Nucleus accumbens (tissue), 56 donors: ENCODE results near the gene GPR160.
"Not testable (repeated sequence)": the region's sequence is repeated elsewhere in the genome, so short reads cannot be mapped to it uniquely, and the experiment has no call there.

Experiments
- DNase-seq, 56 donors: peaks; one replicate each; lab custom pipeline; 2025; lab: John Stamatoyannopoulos, UW

The GPR160 gene

DNA sequence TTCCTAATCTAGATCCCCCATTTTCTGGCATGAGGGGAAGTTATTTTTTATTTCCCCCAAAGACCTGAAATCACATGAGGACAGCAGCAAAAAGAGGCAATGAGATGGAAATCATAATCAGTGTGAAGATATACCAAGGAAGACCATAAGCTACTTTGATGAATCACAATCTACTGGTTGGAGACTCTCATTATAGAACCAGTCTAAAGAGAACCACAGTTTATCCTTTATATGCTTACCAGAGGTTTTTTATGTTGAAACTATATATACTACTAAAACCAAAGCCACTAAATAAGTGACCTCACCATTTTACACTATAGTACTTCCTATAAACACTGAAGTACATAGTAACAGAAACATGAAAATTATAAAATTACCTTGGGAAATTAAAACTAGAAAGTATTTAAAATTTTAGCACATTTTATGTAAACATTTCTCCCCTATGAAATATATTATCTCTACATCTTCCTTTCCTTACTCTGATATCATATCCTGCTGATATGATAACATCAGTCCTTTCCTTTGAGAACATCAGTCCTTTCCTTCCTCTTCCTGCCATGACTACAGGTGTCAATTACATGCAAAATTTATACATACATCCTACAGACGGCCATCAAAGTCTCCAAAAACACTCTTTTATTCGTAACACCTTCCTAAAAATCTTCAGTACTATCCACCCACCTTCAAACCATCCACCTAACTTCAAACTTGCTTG, 71.9 kb downstream of the GPR160 start:
- no peak for DNase-seq

DNA sequence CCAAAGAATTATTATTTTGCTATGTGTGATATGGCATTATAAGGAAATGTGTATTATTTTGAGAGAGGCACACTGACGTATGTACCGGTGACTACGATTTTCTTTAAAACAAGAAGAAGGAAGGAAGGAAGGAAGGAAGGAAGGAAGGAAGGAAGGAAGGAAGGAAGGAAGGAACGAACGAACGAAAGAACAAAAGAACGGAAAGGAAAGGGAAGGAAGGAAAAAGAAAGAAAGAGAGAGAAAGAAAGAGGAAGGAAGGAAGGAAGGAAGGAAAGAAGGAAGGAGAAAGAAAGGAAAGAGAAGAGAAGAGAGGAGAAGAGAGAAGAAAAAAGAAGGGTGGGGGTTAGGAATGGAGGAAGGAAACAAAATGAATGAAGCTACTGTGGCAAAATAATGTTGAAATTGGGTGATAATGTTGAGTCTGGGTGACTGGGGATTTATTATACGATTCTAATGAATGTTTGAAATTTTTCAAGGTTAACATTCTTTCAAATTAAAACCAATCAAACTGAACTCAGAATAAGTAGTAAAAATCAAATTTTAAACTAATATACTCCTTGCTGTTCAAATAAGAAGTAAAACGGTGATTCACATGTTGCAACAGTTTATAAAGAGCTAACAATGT, 73.5 kb downstream of the GPR160 start:
- no peak for DNase-seq

DNA sequence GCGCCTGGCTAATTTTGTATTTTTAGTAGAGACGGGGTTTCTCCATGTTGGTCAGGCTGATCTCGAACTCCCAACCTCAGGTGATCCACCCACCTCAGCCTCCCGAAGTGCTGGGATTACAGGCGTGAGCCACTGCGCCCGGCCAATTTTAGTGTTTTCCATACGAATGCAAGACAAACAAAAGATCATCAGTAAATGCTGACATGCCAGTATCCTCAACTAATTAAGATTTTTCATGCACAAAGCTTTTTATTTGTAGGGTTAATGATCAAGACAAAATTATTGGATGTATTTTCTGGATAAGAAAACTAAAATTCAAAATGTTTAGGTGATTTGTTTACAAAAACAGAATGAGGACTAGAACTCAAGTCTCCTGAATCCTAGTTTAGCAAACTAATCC, 76.4 kb downstream of the GPR160 start:
- not testable (repeated sequence) for DNase-seq

DNA sequence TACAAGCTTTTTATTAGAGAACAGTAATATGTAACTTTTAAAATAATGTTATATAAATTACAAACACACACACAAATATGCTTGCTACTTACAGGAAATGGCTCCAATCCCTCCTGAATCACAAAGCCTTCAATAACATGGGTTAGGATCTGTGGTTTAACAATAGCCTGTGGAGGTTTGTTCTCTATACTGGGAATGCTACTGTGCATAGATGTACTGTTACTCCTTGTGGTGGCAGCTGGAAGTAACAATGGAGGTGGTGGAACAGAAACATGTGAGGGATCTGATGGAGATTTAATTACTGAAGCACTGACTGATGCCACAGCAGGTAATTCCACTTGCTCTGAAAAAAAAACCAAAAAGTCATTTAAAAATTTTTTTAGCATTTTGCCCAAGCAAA, 79.3 kb downstream of the GPR160 start:
- no peak for DNase-seq

DNA sequence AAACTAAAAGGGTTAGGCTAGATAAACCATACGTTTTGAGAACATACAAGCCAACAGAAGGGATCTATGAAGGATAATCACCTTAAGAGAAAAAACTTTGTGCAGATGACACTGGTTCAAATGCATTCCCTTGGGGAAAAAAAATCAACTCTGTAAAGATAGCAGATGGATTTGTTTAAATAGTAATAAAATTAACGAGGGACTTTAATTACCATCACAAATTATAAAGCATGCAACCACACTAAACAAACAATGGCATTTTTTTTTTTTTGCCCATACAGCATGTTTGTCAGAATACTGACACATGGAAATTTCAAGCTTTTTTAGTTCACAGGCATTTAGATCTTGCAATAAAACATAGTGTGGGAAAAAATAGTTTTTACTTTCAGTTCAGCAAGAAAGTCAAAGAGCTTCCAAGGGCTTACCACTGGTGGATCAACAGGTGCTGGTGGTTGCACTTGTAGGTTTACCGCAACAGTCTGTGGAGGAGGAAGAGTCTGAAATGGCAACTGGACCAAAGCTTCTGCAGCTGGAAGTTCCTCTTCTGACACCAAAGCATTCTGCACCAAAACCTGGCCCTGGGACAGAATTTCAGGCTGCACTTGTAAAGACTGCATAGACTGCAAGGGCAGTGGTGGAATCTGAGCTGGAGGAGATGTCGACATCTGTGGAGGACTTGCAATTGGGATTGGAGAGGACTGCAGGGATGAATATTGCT, 90.6 kb downstream of the GPR160 start:
- DNase-seq: no peak

DNA sequence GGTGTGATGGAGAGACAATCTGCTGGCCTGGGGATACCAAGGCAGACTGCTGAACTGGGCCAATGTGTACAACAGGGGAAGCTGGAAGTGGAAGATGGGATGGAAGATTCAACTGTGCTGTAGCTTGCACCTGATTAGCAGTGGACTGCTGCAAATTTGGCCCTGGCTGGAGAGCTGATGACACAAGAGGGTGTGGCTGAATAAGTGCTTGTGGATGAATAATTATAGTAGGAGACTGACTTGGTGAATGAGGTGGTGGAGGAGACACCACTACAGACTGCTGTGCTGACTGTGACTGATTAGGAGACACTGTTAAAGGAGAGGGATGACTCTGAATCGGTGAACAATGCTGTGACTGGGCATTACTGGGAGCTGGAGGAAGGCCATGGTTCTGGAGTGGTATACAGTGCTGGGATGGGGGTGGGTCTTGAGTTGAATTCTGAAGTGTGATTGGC, 91.2 kb downstream of the GPR160 start:
- no peak for DNase-seq

DNA sequence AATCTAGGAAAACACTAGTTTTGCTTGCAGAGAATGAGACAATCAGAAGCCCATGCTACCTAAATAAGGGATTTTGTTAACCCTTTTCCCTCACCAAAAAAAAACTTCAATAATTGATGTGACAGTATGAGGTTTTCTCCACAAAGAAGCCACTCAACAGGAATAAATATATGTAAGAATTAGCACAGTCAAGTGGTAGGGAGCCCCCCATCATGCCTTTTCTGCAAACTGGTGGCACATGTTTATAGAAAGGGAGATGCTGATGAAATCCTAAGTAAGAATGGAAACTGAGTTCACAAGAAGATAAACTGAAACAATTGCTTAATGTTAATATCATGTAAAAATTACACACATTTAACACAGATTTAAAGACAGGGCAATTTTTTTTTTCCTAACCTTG, 92.7 kb downstream of the GPR160 start:
- no peak for DNase-seq

DNA sequence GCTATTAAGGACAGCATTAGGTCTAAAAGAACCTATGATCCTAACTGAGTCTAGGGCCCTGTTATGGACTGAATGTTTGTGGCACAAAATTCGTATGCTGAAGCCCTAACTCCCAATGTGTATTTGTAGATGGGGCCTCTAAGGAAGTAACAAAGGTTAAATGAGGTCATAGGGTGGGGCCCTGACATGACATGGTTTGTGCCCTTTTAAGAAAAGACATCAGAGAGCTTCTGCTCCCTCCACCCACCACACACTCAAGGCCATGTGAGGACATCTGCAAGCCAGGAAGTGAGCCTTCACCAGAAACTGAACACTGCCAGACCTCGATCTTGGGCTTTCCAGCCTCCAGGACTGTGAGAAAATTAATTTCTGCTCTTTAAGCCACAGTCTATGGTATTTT, 94.5 kb downstream of the GPR160 start:
- no peak for DNase-seq
